OCI-LY7 (cell line): Measurements from ENCODE around the gene DENND5B.

Source experiments
- EZH2phosphoT487 ChIP-seq: fragments of 200-600 bp; sonication (generic); IDR thresholded peaks from 2 replicates; pipeline ENCODE4 v1.6.1; 2018; ENCODE audit warnings: low read depth, borderline replicate concordance, mild to moderate bottlenecking, mixed run types, antibody characterized with exemption, low read length, moderate library complexity, mixed read lengths
- TF ChIP-seq, protein P1 (sequence below): fragments of 200-600 bp; sonication (generic); conservative IDR thresholded peaks from 2 replicates; pipeline ENCODE4 v1.5.1; 2014; ENCODE audit warnings: mild to moderate bottlenecking, antibody characterized with exemption, low read length, moderate library complexity, mixed read lengths

- TF ChIP-seq, protein P1, sequence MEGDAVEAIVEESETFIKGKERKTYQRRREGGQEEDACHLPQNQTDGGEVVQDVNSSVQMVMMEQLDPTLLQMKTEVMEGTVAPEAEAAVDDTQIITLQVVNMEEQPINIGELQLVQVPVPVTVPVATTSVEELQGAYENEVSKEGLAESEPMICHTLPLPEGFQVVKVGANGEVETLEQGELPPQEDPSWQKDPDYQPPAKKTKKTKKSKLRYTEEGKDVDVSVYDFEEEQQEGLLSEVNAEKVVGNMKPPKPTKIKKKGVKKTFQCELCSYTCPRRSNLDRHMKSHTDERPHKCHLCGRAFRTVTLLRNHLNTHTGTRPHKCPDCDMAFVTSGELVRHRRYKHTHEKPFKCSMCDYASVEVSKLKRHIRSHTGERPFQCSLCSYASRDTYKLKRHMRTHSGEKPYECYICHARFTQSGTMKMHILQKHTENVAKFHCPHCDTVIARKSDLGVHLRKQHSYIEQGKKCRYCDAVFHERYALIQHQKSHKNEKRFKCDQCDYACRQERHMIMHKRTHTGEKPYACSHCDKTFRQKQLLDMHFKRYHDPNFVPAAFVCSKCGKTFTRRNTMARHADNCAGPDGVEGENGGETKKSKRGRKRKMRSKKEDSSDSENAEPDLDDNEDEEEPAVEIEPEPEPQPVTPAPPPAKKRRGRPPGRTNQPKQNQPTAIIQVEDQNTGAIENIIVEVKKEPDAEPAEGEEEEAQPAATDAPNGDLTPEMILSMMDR, result no peak
- TF ChIP-seq EZH2phosphoT487, result no peak
These were observed 69.0 kb downstream of the DENND5B start for GRCh38 chr12:31521964-31522363.
